ENCODE data around the gene ADAMTS17. TPM values are rescaled to one million over a fixed set of nuclear protein-coding genes. Genes with fewer than 3 reads are reported as not detected.

Gene ADAMTS17
- total RNA-seq, 1 donor from 2014 or later: 3.4 TPM

DNA sequence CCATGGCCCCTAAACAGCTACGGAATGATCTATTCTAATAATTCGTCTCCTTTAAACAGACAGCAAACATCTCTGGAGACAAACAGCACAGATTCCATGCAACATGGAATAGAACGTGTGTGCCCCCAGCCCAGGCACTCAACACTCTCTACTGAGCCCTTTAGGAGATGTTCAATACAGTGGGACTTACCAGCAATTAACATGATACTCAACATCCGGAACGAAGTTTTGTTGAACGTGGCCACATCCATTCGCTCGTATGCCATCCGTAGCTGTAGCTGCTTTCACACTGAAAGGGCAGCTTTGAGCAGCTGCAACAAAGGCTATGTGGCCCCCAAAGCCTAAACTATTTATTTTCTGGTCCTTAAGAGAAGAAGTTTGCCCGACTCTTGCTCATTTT, 3.5 kb downstream of the ADAMTS17 start:
- no peak overlapping the region for H3K4me3 Mint-ChIP-seq (ENCODE audit: unreplicated experiment)

DNA sequence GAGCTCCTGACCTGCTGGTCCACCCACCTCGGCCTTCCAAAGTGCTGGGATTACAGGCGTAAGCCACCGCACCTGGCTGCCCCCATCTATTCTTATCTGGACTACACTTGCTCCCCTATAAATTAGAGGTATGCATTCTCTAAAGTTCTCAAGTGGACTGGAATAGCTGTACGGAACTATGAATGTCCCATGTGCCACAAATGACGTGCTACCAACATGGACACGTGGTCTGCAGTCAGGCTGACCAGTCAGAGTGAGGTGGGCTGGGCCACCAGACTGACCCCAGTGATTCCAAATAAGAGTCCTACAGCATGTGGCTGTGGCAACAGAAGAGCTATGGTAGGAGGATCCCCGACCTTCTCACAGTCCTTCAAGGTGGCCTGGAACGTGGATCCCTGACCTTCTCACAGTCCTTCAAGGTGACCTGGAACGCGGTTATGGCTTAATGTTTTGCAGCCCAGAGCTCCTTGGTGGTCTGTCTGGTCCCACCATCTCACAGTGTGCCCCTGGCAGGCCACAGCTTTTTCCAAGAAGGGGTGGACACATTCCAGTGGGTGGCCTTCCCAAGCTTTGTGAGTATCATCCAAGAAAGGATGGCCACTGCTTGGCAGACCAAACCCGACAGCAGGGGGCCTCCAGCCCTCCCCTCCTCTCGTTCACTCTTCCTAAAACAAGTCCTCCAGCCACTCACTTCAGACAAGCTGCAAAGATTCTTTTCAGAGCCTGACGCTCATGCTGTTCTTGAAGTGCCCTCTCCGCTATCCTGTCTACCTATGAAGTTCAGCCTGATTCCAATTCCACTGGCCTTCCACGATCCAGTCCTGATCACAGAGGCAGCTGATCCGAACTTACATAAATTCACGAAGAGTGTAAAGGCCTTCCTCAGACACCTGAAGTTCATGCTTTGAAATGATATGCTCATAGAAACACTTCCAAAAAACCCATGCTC, 4.4 kb downstream of the ADAMTS17 start:
- TF ChIP-seq, protein P1, sequence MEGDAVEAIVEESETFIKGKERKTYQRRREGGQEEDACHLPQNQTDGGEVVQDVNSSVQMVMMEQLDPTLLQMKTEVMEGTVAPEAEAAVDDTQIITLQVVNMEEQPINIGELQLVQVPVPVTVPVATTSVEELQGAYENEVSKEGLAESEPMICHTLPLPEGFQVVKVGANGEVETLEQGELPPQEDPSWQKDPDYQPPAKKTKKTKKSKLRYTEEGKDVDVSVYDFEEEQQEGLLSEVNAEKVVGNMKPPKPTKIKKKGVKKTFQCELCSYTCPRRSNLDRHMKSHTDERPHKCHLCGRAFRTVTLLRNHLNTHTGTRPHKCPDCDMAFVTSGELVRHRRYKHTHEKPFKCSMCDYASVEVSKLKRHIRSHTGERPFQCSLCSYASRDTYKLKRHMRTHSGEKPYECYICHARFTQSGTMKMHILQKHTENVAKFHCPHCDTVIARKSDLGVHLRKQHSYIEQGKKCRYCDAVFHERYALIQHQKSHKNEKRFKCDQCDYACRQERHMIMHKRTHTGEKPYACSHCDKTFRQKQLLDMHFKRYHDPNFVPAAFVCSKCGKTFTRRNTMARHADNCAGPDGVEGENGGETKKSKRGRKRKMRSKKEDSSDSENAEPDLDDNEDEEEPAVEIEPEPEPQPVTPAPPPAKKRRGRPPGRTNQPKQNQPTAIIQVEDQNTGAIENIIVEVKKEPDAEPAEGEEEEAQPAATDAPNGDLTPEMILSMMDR (IDR thresholded peaks at IDR 0.05): no peak
- H3K9me3 Mint-ChIP-seq (ENCODE audit: low read depth): no peaks in the 10 kb centered on the region
- H3K27me3 Mint-ChIP-seq (ENCODE audit: low read depth): no peaks in the 10 kb centered on the region
- no peak overlapping the region for H3K4me3 Mint-ChIP-seq (ENCODE audit: unreplicated experiment)
- peaks cover 14% of the 10 kb centered on the region for H3K4me1 Mint-ChIP-seq (ENCODE audit: low read depth)
- H3K36me3 Mint-ChIP-seq (ENCODE audit: low read depth): no peaks in the 10 kb centered on the region
- no peak overlapping the region for H3K27ac Mint-ChIP-seq (ENCODE audit: unreplicated experiment)
- DNase-seq (ENCODE audit: low spot score): no peak

More for the DNA sequence above, 3.5 kb downstream of the ADAMTS17 start:
- Mint-ChIP-seq H3K9me3 (ENCODE audit: low read depth) (no peaks in the 10 kb centered on the region), H3K27ac (ENCODE audit: unreplicated experiment) (no peak overlapping the region), H3K27me3 (ENCODE audit: low read depth) (no peaks in the 10 kb centered on the region), H3K4me1 (ENCODE audit: low read depth) (peaks cover 14% of the 10 kb centered on the region), H3K36me3 (ENCODE audit: low read depth) (no peaks in the 10 kb centered on the region)
- TF ChIP-seq, protein P1 (IDR thresholded peaks at IDR 0.05): no peak
- no peak for DNase-seq (ENCODE audit: low spot score)

GRCh38 chr15:100336061-100336460, 5.7 kb downstream of the ADAMTS17 start:
- H3K27me3 Mint-ChIP-seq (ENCODE audit: low read depth): no peaks in the 10 kb centered on the region
- TF ChIP-seq, protein P1 (IDR thresholded peaks at IDR 0.05): no peak
- no peak overlapping the region for H3K4me3 Mint-ChIP-seq (ENCODE audit: unreplicated experiment)
- H3K9me3 Mint-ChIP-seq (ENCODE audit: low read depth): no peaks in the 10 kb centered on the region
- no peak overlapping the region for H3K27ac Mint-ChIP-seq (ENCODE audit: unreplicated experiment)
- no peaks in the 10 kb centered on the region for H3K36me3 Mint-ChIP-seq (ENCODE audit: low read depth)
- H3K4me1 Mint-ChIP-seq (ENCODE audit: low read depth): peaks cover 14% of the 10 kb centered on the region
- no peak for DNase-seq (ENCODE audit: low spot score)

DNA sequence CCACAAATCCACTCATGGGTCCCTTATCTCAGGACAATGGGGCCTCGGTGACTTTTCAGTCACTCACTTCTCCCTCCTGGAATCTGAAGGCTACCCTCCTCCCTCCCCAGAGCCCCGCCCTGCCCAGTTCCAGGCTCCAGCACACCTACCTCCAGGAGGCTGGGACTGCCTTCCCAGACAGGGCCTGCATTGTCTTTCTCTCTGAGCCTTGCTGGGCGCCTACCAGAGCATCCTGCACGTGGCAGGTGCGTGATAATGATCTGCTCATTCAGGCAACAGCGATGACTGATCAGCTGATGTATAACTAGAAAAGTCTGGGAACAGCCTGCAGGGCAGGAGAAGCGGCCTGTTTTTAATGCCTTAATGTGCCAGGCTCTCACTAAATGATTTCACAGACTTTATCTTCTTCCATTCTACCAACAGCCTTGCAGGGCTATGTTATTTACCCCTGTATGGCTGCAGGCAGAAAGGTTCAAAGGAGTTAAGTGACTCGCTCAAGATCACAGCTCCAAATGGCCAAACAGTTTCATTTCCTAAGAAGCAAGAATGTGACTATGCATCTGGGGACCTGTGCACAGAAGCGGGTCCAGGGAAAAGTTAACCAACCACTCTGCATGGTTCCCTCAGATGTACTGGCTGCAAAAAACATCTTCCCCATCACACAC, 6.3 kb downstream of the ADAMTS17 start:
- H3K4me3 Mint-ChIP-seq (ENCODE audit: unreplicated experiment): no peak overlapping the region
- H3K36me3 Mint-ChIP-seq (ENCODE audit: low read depth): no peaks in the 10 kb centered on the region
- H3K27ac Mint-ChIP-seq (ENCODE audit: unreplicated experiment): no peak overlapping the region
- H3K4me1 Mint-ChIP-seq (ENCODE audit: low read depth): peaks cover 14% of the 10 kb centered on the region
- DNase-seq (ENCODE audit: low spot score): no peak
- no peaks in the 10 kb centered on the region for H3K27me3 Mint-ChIP-seq (ENCODE audit: low read depth)
- TF ChIP-seq, protein P1 (IDR thresholded peaks at IDR 0.05): no peak
- H3K9me3 Mint-ChIP-seq (ENCODE audit: low read depth): no peaks in the 10 kb centered on the region

DNA sequence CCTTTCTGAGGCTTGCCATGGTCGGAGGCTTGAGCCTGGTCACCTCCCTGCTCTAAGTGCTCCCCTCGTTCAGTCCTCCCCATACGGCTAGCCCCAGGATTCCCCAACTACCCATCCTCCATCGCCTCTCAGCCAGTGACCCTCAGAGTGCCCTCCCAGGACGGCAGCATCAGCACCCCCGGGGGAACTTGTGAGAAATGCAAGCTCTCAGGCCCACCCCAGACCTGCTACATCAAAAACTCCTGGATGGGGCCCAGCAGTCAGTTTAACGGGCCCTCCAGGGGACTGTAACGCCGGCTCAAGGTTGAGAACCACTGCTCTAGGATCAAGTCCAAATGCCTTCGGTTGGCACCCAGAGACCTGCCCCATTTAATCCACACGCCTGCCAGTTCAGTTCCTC, 6.9 kb downstream of the ADAMTS17 start:
- no peak overlapping the region for H3K4me3 Mint-ChIP-seq (ENCODE audit: unreplicated experiment)
- H3K36me3 Mint-ChIP-seq (ENCODE audit: low read depth): no peaks in the 10 kb centered on the region
- DNase-seq (ENCODE audit: low spot score): peak; percentile 54
- no peaks in the 10 kb centered on the region for H3K27me3 Mint-ChIP-seq (ENCODE audit: low read depth)
- H3K4me1 Mint-ChIP-seq (ENCODE audit: low read depth): peaks cover 14% of the 10 kb centered on the region
- TF ChIP-seq, protein P1 (IDR thresholded peaks at IDR 0.05): no peak
- H3K9me3 Mint-ChIP-seq (ENCODE audit: low read depth): no peaks in the 10 kb centered on the region
- H3K27ac Mint-ChIP-seq (ENCODE audit: unreplicated experiment): no peak overlapping the region
